Caco-2 (cell line): ENCODE measurements around the gene FOS. TPM values are rescaled to one million over a fixed set of nuclear protein-coding genes. Genes with fewer than 3 reads are reported as not detected.
A peak's percentile ranks its signal among the peaks of the same experiment; 100 is the strongest.

Experiments used
- BruUV-seq: library from RNA; stranded (reverse); fragments of 400-500 nt; replicated peaks from 2 replicates; lab custom pipeline; 2021; lab: Mats Ljungman, UMichigan
- CTCF ChIA-PET: fragments of 300-600 bp; sonication (Branson Sonifier 250); formaldehyde crosslinking; loops from one replicate; lab custom pipeline; 2022; ENCODE audit warnings: antibody characterized with exemption; lab: Charles Lee
- POLR2A ChIA-PET: fragments of 300-600 bp; sonication (Branson Sonifier 250); formaldehyde crosslinking; loops from one replicate; lab custom pipeline; 2022; ENCODE audit warnings: antibody characterized with exemption; lab: Charles Lee
- DNase-seq, 2 experiments: peaks; one replicate each; pipeline versions ENCODE4 v3.0.0 to v3.0.0-alpha.2; 2020 to 2022
- H3K27me3 ChIP-seq: replicated peaks from 2 replicates; pipeline ENCODE4 v1.6.0; 2011; ENCODE audit warnings: low read length; ENCODE audit not compliant: control insufficient read depth, insufficient read depth
- H3K36me3 ChIP-seq: 2 replicates; pipeline ENCODE4 v1.5.1; 2011; ENCODE audit warnings: low read length; ENCODE audit not compliant: control insufficient read depth, insufficient read depth
- H3K4me1 ChIP-seq: fragments of 250-450 bp; sonication (Bioruptor Pico); 2 replicates; pipeline ENCODE4 v1.5.1; 2020; ENCODE audit warnings: mild to moderate bottlenecking
- H3K4me3 ChIP-seq: 2 replicates; pipeline ENCODE4 v1.5.1; 2011; ENCODE audit warnings: low read depth, mild to moderate bottlenecking, control low read depth, low read length
- H3K9me3 ChIP-seq: fragments of 250-450 bp; sonication (Bioruptor Pico); 2 replicates; pipeline ENCODE4 v1.5.1; 2020; ENCODE audit warnings: mild to moderate bottlenecking, moderate library complexity
- H3K27ac Mint-ChIP-seq: one replicate; pipeline ENCODE4 v1.8.0; 2022; ENCODE audit warnings: mixed read lengths; ENCODE audit not compliant: unreplicated experiment
- H3K27me3 Mint-ChIP-seq: one replicate; pipeline ENCODE4 v1.8.0; 2022; ENCODE audit warnings: mixed read lengths; ENCODE audit not compliant: insufficient read depth, unreplicated experiment
- H3K36me3 Mint-ChIP-seq: one replicate; pipeline ENCODE4 v1.8.0; 2022; ENCODE audit warnings: mild to moderate bottlenecking, mixed read lengths; ENCODE audit not compliant: insufficient read depth, unreplicated experiment
- H3K4me1 Mint-ChIP-seq: one replicate; pipeline ENCODE4 v1.8.0; 2022; ENCODE audit warnings: low read depth, mixed read lengths; ENCODE audit not compliant: unreplicated experiment
- H3K4me3 Mint-ChIP-seq: one replicate; pipeline ENCODE4 v1.8.0; 2022; ENCODE audit warnings: mild to moderate bottlenecking, moderate library complexity, mixed read lengths; ENCODE audit not compliant: unreplicated experiment
- H3K9me3 Mint-ChIP-seq: one replicate; pipeline ENCODE4 v1.8.0; 2022; ENCODE audit warnings: mixed read lengths; ENCODE audit not compliant: unreplicated experiment
- CTCF ChIP-seq, 2 experiments: fragments of 200-600 bp in 1 of 2; IDR thresholded peaks; 1 replicate in 1 of 2; 2 replicates in 1 of 2; pipeline versions ENCODE4 v1.5.1 to v1.8.0; 2011 to 2022; ENCODE audit warnings: antibody characterized with exemption in 1 of 2, control low read depth in 1 of 2, inconsistent platforms in 1 of 2, low read depth in 1 of 2, low read length in 1 of 2, mild to moderate bottlenecking in 1 of 2, moderate library complexity in 1 of 2; ENCODE audit not compliant: insufficient read depth in 1 of 2, severe bottlenecking in 1 of 2, unreplicated experiment in 1 of 2
- intact Hi-C: fragments of 100-400 bp; cut with micrococcal nuclease; formaldehyde crosslinking; loops from one replicate; pipeline ENCODE4 v1.10.0; 2022; ENCODE audit not compliant: unreplicated experiment
- total RNA-seq: library from RNA; stranded (reverse); gene quantifications from 2 replicates; pipeline ENCODE4 v1.2.3, GENCODE V29; 2022

The FOS gene
- total RNA-seq, 1 experiment from 2014 or later: 73.7 TPM

DNA sequence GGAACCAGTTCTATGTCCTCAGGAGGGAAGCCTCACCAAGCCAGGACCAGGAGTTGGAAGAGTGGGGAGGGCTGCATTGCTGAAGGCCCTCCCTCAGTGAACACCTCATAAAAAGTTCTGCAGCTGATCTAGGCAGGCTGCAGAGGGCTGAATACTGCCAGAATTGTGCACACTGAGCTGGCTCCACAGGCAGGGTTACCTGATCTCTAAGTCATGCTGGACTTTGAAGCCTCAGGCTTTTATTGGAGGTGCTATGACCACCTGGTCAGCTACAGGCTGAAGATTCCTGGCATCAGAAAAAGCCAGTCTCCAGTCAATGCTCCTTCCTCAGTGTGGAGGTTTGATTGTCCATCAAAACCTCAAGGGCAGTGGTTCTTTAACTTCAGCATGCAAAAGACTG is 39.7 kb downstream of the FOS start:
- no peaks in the 10 kb centered on the region for H3K36me3 ChIP-seq
- H3K9me3 ChIP-seq: no peaks in the 10 kb centered on the region
- no peak overlapping the region for H3K4me3 ChIP-seq
- ChIA-PET CTCF (interaction anchor here (0.6 to 1.0 kb wide), 3 partner anchors 26 to 243 kb away, joined by 3 to 4 read pairs (median 3); no protein-coding TSS in a partner anchor), POLR2A (interaction anchor here (0.5 to 1.2 kb wide), 2 partner anchors 110 to 366 kb away, joined by 3 to 4 read pairs; partner anchors contain the start of gene JDP2)
- Mint-ChIP-seq H3K4me1 (peaks cover 9% of the 10 kb centered on the region), H3K4me3 (no peak overlapping the region), H3K36me3 (no peaks in the 10 kb centered on the region), H3K27ac (no peak overlapping the region), H3K9me3 (no peaks in the 10 kb centered on the region), H3K27me3 (no peaks in the 10 kb centered on the region)
- intact Hi-C loops: loop anchor here (5.0 kb wide), 1 partner anchor 39 kb away; no protein-coding TSS in a partner anchor
- no TSS peak for BruUV-seq
- TF ChIP-seq CTCF (IDR thresholded peaks at IDR 0.05; ENCODE audit: insufficient read depth in 1 of 2, low read depth in 1 of 2, low read length in 1 of 2, severe bottlenecking in 1 of 2, unreplicated experiment in 1 of 2): no peak
- peaks cover 7% of the 10 kb centered on the region for H3K4me1 ChIP-seq
- no peaks in the 10 kb centered on the region for H3K27me3 ChIP-seq
- peak; percentile 49 to 58 for DNase-seq

GRCh38 chr14:75319021-75319420 is 40.4 kb downstream of the FOS start:
- POLR2A ChIA-PET: interaction anchor here (1.2 kb wide), 1 partner anchor 109 kb away, joined by 4 read pairs; the partner anchor contains the start of gene JDP2
- no peak for TF ChIP-seq CTCF (IDR thresholded peaks at IDR 0.05; ENCODE audit: insufficient read depth in 1 of 2, low read depth in 1 of 2, low read length in 1 of 2, severe bottlenecking in 1 of 2, unreplicated experiment in 1 of 2)
- intact Hi-C loops: loop anchor here (5.0 kb wide), 1 partner anchor 38 kb away; no protein-coding TSS in a partner anchor
- H3K36me3 ChIP-seq: no peaks in the 10 kb centered on the region
- no peak for DNase-seq
- peaks cover 9% of the 10 kb centered on the region for H3K4me1 Mint-ChIP-seq
- H3K9me3 ChIP-seq: no peaks in the 10 kb centered on the region
- CTCF ChIA-PET: interaction anchor here (0.6 to 1.0 kb wide), 2 partner anchors 26 to 242 kb away, joined by 3 to 4 read pairs; no protein-coding TSS in a partner anchor
- H3K36me3 Mint-ChIP-seq: no peaks in the 10 kb centered on the region
- no peaks in the 10 kb centered on the region for H3K9me3 Mint-ChIP-seq
- no TSS peak for BruUV-seq
- H3K27me3 ChIP-seq: no peaks in the 10 kb centered on the region
- H3K4me3 Mint-ChIP-seq: no peak overlapping the region
- H3K4me1 ChIP-seq: peaks cover 7% of the 10 kb centered on the region
- no peaks in the 10 kb centered on the region for H3K27me3 Mint-ChIP-seq
- H3K27ac Mint-ChIP-seq: no peak overlapping the region
- no peak overlapping the region for H3K4me3 ChIP-seq

- POLR2A ChIA-PET: no interaction called here
- no peak overlapping the region for H3K27ac Mint-ChIP-seq
- no peaks in the 10 kb centered on the region for H3K36me3 Mint-ChIP-seq
- no peaks in the 10 kb centered on the region for H3K27me3 Mint-ChIP-seq
- intact Hi-C loops: no loop called here
- Histone ChIP-seq H3K4me3 (no peak overlapping the region), H3K36me3 (no peaks in the 10 kb centered on the region), H3K4me1 (peaks cover 7% of the 10 kb centered on the region), H3K9me3 (no peaks in the 10 kb centered on the region), H3K27me3 (no peaks in the 10 kb centered on the region)
- no peak for TF ChIP-seq CTCF (IDR thresholded peaks at IDR 0.05; ENCODE audit: insufficient read depth in 1 of 2, low read depth in 1 of 2, low read length in 1 of 2, severe bottlenecking in 1 of 2, unreplicated experiment in 1 of 2)
- CTCF ChIA-PET: no interaction called here
- BruUV-seq: no TSS peak
- peaks cover 15% of the 10 kb centered on the region for H3K4me1 Mint-ChIP-seq
- DNase-seq: no peak
- no peaks in the 10 kb centered on the region for H3K9me3 Mint-ChIP-seq
- no peak overlapping the region for H3K4me3 Mint-ChIP-seq
These were observed 41.6 kb downstream of the FOS start for GRCh38 chr14:75320196-75320595.
